Germinal center (tissue), 1 donor: ENCODE data around the gene HS6ST2.

ENCODE experiments used
- DNase-seq: peaks from one replicate; pipeline ENCODE4 v3.0.0; 2012; ENCODE audit warnings: mixed read lengths, low spot score

Gene HS6ST2

GRCh38 chrX:132740316-132741123 is 217.9 kb downstream of the HS6ST2 start:
- no peak for DNase-seq

DNA sequence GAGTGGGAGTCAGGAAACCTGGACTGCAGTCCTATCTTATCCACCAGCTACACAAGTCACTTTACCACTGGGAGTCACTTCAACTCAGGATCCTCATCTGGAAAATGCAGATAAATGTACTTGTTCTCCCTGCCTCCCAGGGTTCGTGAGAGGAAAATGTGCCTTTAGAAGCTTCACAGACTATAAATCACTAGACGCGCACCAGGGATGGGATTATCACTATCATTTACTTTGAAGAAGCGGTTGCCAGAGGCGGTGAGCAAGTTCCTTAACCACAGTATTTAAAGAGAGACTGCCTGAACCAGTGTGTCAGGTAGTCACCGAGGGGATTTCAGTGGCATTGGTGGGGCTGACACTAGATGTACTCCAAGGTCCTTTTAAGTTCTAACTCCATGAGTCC is 219.5 kb downstream of the HS6ST2 start:
- no peak for DNase-seq

GRCh38 chrX:132737743-132738142 is 220.7 kb downstream of the HS6ST2 start:
- no peak for DNase-seq

- DNase-seq: no peak
Measured at GRCh38 chrX:132732236-132732635, 226.2 kb downstream of the HS6ST2 start.

GRCh38 chrX:132730726-132731125 is 227.7 kb downstream of the HS6ST2 start:
- no peak for DNase-seq

DNA sequence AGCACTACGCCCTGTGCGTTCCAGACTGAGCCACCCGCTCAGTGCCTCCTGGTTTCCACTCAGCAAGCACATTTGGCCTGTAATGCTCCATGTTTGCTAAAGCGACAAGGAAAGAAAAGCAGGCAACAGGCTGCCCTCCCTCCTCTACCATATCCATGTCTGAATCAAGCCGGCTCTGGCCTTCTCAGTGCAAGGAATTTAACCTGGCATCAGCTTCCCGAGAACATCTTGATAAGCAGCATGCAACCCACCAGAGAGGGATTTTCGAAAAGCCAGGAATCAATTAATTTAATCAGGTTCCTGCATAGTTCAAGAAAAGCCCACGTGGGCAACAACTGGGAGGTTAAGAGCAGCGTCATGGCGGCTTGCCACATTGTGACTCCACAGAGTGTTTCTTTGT is 228.2 kb downstream of the HS6ST2 start:
- no peak for DNase-seq

- no peak for DNase-seq
Measured at GRCh38 chrX:132728296-132728695, 230.1 kb downstream of the HS6ST2 start.

- no peak for DNase-seq
Measured at GRCh38 chrX:132718431-132718958, 239.9 kb downstream of the HS6ST2 start.

GRCh38 chrX:132716006-132716405 is 242.4 kb downstream of the HS6ST2 start:
- DNase-seq: no peak

GRCh38 chrX:132714913-132715312 is 243.5 kb downstream of the HS6ST2 start:
- DNase-seq: no peak

DNA sequence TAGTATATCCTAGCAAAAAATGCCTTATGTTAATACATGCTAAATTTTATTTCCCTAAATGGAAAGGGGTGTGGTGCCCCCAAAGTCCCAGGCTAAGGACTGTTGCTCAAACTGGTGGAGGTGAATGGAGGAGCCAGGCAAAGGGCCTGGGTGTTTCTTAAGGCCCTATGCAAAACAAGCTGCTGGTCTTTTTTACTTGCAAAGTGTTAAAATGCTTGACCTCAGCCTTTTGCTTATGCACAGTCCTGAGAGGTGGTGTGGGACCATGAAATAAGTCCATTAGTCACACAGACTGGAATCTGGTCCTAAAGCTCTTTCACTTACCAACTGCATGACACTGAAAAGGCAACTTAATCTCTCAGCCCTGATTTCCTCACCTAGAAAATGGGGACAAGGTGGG is 246.1 kb downstream of the HS6ST2 start:
- DNase-seq: no peak

GRCh38 chrX:132710656-132711155 is 247.7 kb downstream of the HS6ST2 start:
- no peak for DNase-seq

- DNase-seq: no peak
Measured at GRCh38 chrX:132708529-132708928, 249.9 kb downstream of the HS6ST2 start.

DNA sequence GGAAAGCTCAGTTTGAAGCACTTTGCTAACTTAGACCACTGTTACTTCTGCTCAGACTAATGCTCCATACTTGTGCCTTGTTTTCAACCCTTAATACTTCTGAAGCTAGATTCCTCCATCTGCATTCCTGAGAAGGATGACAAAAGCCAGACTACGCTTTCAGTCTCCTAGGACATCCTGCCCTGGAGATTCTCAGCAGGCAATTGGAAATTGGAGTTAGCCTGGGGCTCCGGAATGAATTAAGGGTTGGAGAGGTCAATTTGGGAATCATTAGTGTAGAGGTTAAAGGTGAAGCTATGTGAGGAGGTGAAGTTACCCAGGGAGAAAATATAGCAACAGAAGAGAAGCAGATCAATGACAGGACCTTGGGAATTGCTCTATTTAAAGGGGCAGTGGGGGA is 253.7 kb downstream of the HS6ST2 start:
- no peak for DNase-seq

DNA sequence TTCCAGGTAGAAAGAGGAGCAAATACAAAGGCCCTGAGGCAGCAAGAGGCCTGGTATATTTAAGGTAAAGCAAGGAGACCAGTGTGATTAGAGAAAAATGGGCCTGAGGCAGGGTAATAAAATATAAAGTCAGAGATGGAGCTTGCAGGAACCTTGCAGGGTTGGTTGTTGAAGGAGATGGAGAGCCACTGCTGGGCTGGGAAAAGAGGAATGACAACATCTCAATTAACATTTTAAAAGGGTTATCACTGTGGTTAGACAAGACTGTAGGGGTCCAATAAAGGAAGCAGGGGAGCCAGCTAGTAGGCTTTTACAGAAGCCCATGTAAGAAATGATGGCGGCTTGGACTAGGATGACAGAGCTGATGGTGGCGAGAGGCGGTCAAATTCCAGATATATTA is 264.0 kb downstream of the HS6ST2 start:
- no peak for DNase-seq

- no peak for DNase-seq
Measured at GRCh38 chrX:132692526-132692925, 265.9 kb downstream of the HS6ST2 start.

- DNase-seq: no peak
Measured at GRCh38 chrX:132692066-132692465, 266.4 kb downstream of the HS6ST2 start.

- no peak for DNase-seq
Measured at GRCh38 chrX:132689612-132690563, 268.5 kb downstream of the HS6ST2 start.

GRCh38 chrX:132685276-132685675 is 273.2 kb downstream of the HS6ST2 start:
- DNase-seq: no peak

- no peak for DNase-seq
Measured at GRCh38 chrX:132677233-132677716, 281.2 kb downstream of the HS6ST2 start.

GRCh38 chrX:132676561-132677186 is 281.8 kb downstream of the HS6ST2 start:
- no peak for DNase-seq

DNA sequence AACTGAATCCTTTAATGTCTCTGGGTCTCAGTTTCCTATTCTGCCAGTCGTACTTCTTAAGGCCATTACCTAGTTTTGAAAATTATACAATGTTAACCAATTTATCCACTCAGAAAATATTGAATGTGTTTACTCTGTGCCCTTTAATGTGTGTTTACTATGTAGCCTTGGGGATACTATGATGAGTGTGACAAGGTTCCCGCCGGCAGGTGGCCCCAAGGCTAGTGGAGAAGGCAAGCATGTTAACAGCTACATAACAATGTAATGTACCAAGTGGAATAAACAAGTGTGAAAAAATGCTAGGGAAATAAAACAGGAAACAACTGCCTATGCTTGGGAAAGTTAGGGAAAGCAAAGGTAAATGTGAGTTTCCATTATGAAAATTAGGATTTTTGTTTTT is 282.3 kb downstream of the HS6ST2 start:
- no peak for DNase-seq
